Psoas muscle (tissue), 8 donors: ENCODE results near the gene KCNK1. TPM values are rescaled to one million over a fixed set of nuclear protein-coding genes. Genes with fewer than 3 reads are reported as not detected.

Source experiments
- ATAC-seq, 4 donors: fragments of 200-7000 bp; cut with Tn5 transposase; one replicate each; pipeline ENCODE4 v1.9.1; 2020; ENCODE audit warnings: moderate library complexity in 3 of 4, mild to moderate bottlenecking in 2 of 4
- DNase-seq, 2 donors: peaks; one replicate each; pipeline ENCODE4 v3.0.0-alpha.2; 2020
- H3K27ac ChIP-seq: fragments of 200-600 bp; one replicate; pipeline ENCODE4 v1.8.0; 2022
- H3K27me3 ChIP-seq, 3 donors: fragments of 200-600 bp in 1 of 3; one replicate each; pipeline versions ENCODE4 v1.6.1 to v1.8.0; 2013 to 2022; ENCODE audit warnings: low read length in 2 of 3, mild to moderate bottlenecking in 2 of 3, moderate library complexity in 1 of 3; ENCODE audit not compliant: insufficient read depth in 3 of 3
- H3K36me3 ChIP-seq, 2 donors: fragments of 200-600 bp in 1 of 2; one replicate each; pipeline versions ENCODE4 v1.6.1 to v1.8.0; 2013 to 2022; ENCODE audit warnings: low read depth in 1 of 2, mild to moderate bottlenecking in 1 of 2, moderate library complexity in 1 of 2; ENCODE audit not compliant: insufficient read depth in 1 of 2
- H3K4me1 ChIP-seq: fragments of 200-600 bp; one replicate; pipeline ENCODE4 v1.8.0; 2022
- H3K4me3 ChIP-seq: fragments of 200-600 bp; one replicate; pipeline ENCODE4 v1.8.0; 2022; ENCODE audit warnings: mild to moderate bottlenecking
- H3K9me3 ChIP-seq: fragments of 200-600 bp; one replicate; pipeline ENCODE4 v1.8.0; 2022
- WGBS, 3 donors: extraction: QIAGEN DNeasy Blood & Tissue Kit; methylation state at CpG; one replicate each; pipeline versions ENCODE4 v1.1.6 to v1.1.7; 2013; 5-methylcytosine and 5-hydroxymethylcytosine counted together
- intact Hi-C, 2 donors: fragments of 100-400 bp; cut with DNase I; formaldehyde crosslinking; loops; one replicate each; pipeline versions ENCODE4 v1.11.0 to v1.14.2; 2022
- polyA plus RNA-seq, 3 donors: library from polyadenylated mRNA; stranded (reverse); fragments of 200-250 nt; gene quantifications; one replicate each; pipeline ENCODE4 v1.2.3, GENCODE V29; 2013
- total RNA-seq, 4 donors: library from RNA; stranded (reverse); fragmentation: NEBNext Ultra II Directional in 2 of 4; extraction: Animal tissue kit (Norgen Biotek cat#: 25700) in 2 of 4; gene quantifications; one replicate each; pipeline versions ENCODE4 v1.2.1 to v1.2.4, GENCODE V29; 2021 to 2023
- TF ChIP-seq, protein P1 (sequence below): fragments of 200-600 bp; IDR thresholded peaks from one replicate; pipeline ENCODE4 v1.8.0; 2022; ENCODE audit warnings: antibody characterized with exemption
- donor health status: healthy with polysubstance abuse.
- donor health status: DM: no; HTN: no; CAD: no; lungs with moderate emphysema.
- donor health status: Bipolar disorder and iron deficiency.
- donor health status: healthy.
- donor health status: DM: yes; HTN: yes; CAD: no.
- donor health status: DM: no; HTN: no; CAD: no.
- donor health status: DM: no; HTN: no; CAD: no.
- donor health status: DM: yes; HTN: yes; CAD: no.

Gene KCNK1
- total and polyA plus RNA-seq, 7 donors, result 0.14 to 0.38 (median 0.19) TPM; not detected in 1

DNA sequence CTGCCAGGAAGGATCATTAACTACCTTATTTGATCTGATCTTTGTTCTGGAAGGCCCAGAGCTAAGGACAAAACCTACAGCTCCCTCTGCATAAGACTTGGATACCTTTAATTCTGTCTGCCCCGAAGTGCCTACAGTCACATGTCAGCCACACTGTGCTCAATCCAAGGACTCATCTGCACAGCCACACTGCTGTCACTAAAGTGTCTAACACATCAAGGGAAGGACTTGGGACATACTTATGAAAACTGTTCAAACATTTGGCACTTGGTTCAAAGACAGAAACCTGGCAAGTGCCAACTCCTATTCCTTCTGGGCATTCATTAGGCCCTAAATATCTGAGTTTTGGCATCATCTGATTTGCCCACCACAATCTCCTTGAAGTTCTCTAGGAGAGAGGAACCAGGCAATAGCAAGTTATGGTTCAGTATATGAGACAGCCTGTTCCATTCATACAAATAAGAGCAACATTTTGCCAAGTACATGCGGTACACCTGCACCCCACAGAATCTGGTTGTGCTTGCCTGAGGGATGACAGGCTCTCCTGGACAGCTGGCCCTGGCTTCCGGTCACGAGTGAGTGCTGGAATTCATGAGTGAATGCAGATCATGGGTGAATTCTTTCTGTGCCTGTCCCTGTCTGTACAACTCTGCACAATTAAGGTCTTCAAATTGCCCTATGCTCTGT, 105.9 kb downstream of the KCNK1 start:
- DNase-seq, result no peak
- TF ChIP-seq, protein P1, sequence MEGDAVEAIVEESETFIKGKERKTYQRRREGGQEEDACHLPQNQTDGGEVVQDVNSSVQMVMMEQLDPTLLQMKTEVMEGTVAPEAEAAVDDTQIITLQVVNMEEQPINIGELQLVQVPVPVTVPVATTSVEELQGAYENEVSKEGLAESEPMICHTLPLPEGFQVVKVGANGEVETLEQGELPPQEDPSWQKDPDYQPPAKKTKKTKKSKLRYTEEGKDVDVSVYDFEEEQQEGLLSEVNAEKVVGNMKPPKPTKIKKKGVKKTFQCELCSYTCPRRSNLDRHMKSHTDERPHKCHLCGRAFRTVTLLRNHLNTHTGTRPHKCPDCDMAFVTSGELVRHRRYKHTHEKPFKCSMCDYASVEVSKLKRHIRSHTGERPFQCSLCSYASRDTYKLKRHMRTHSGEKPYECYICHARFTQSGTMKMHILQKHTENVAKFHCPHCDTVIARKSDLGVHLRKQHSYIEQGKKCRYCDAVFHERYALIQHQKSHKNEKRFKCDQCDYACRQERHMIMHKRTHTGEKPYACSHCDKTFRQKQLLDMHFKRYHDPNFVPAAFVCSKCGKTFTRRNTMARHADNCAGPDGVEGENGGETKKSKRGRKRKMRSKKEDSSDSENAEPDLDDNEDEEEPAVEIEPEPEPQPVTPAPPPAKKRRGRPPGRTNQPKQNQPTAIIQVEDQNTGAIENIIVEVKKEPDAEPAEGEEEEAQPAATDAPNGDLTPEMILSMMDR, result no peak
- no peak overlapping the region for H3K27ac ChIP-seq
- no peaks in the 10 kb centered on the region for H3K27me3 ChIP-seq
- H3K4me1 ChIP-seq, result no peaks in the 10 kb centered on the region
- H3K36me3 ChIP-seq, result no peaks in the 10 kb centered on the region
- H3K9me3 ChIP-seq, result no peaks in the 10 kb centered on the region
- H3K4me3 ChIP-seq, result no peak overlapping the region
- intact Hi-C loops, result no loop called here
- ATAC-seq, result no peak
- 62 to 72% (median 62%) methylated on average over 4 of the region's 4 CpGs for WGBS, 3 donors

GRCh38 chr1:233721004-233721595, 107.2 kb downstream of the KCNK1 start:
- Histone ChIP-seq H3K27ac (no peak overlapping the region), H3K4me1 (no peaks in the 10 kb centered on the region), H3K36me3 (no peaks in the 10 kb centered on the region), H3K9me3 (no peaks in the 10 kb centered on the region), H3K4me3 (no peak overlapping the region), H3K27me3 (no peaks in the 10 kb centered on the region)
- ATAC-seq, result no peak
- no peak for DNase-seq
- WGBS, 3 donors, result 40 to 47% (median 46%) methylated on average over 4 of the region's 4 CpGs
- TF ChIP-seq, protein P1, result no peak
- intact Hi-C loops, result no loop called here
